H1 (cell line): ENCODE measurements around the gene FBN2. TPM values are rescaled to one million over a fixed set of nuclear protein-coding genes. Genes with fewer than 3 reads are reported as not detected.

Experiments
- BCL11A ChIP-seq, 2 experiments: IDR thresholded peaks; one replicate each; pipeline ENCODE4 v1.6.1; 2011; ENCODE audit warnings: low read depth in 2 of 2, low read length in 2 of 2, mild to moderate bottlenecking in 2 of 2
- EP300 ChIP-seq, 2 experiments: IDR thresholded peaks; 1 replicate in 1 of 2; 2 replicates in 1 of 2; pipeline ENCODE4 v1.6.1; 2011 to 2012; ENCODE audit warnings: low read depth in 2 of 2, low read length in 2 of 2, mild to moderate bottlenecking in 2 of 2, borderline replicate concordance in 1 of 2, inconsistent platforms in 1 of 2, moderate library complexity in 1 of 2
- JUND ChIP-seq: IDR thresholded peaks from 2 replicates; pipeline ENCODE4 v1.6.1; 2011; ENCODE audit warnings: mild to moderate bottlenecking, improper control_type of control experiment, low read length
- POLR2AphosphoS5 ChIP-seq: IDR thresholded peaks from 2 replicates; pipeline ENCODE4 v1.6.1; 2011; ENCODE audit warnings: low read depth, low read length
- TAF1 ChIP-seq: IDR thresholded peaks from 2 replicates; pipeline ENCODE4 v1.6.1; 2011; ENCODE audit warnings: mild to moderate bottlenecking, low read depth, low read length
- polyA plus RNA-seq, 7 experiments: library from polyadenylated mRNA; depleted of rRNA in 3 of 7; stranded (reverse) in 5 of 7; unstranded in 2 of 7; fragments of >200 nt in 5 of 7; fragments of 200-250 nt in 2 of 7; gene quantifications; 1 replicate in 5 of 7; 2 replicates in 1 of 7; 4 replicates in 1 of 7; pipeline versions ENCODE4 v1.2.1 to v1.2.3, GENCODE V29; 2011 to 2013; ENCODE audit warnings: missing spikeins in 2 of 7, mixed read lengths in 2 of 7
- total RNA-seq: library from RNA; stranded (reverse); fragmentation: NEBNext Ultra II Directional; extraction: Animal tissue kit (Norgen Biotek cat#: 25700); gene quantifications from 2 replicates; pipeline ENCODE4 v1.2.1, GENCODE V29; 2021

FBN2 gene
- total and polyA plus RNA-seq, 2 of the 8 experiments (the other 6 are each of a cell fraction or from before 2014, with no cell fraction given) = 14.1 to 16.3 TPM

GRCh38 chr5:128528126-128528525 lies 9.9 kb downstream of the FBN2 start (continued):
- TF ChIP-seq POLR2AphosphoS5 = no peak
- no peak for TF ChIP-seq EP300 (IDR thresholded peaks at IDR 0.05; ENCODE audit: borderline replicate concordance in 1 of 2, low read depth in 2 of 2, low read length in 2 of 2)
- no peak for TF ChIP-seq TAF1
- TF ChIP-seq JUND = no peak
- TF ChIP-seq BCL11A (IDR thresholded peaks at IDR 0.05; ENCODE audit: low read depth in 2 of 2, low read length in 2 of 2) = no peak
- TF ChIP-seq, all 59 proteins: peak for 0
